GM12878 (cell line): ENCODE measurements around the gene BAG1. TPM values are rescaled to one million over a fixed set of nuclear protein-coding genes. Genes with fewer than 3 reads are reported as not detected.

ENCODE experiments used
- ATAC-seq: fragments of 200-7000 bp; cut with Tn5 transposase; 3 replicates; pipeline ENCODE4 v1.9.1; 2020; ENCODE audit warnings: mild to moderate bottlenecking, moderate library complexity
- BruUV-seq: library from RNA; stranded (reverse); fragments of 400-500 nt; replicated peaks from 2 replicates; lab custom pipeline; 2021; lab: Mats Ljungman, UMichigan
- CTCF ChIA-PET: fragments of 300-600 bp; sonication (Branson Sonifier 250); formaldehyde crosslinking; extraction: SDS; loops from one replicate; lab custom pipeline; 2021; ENCODE audit warnings: inconsistent platforms; lab: Yijun Ruan, JAX
- POLR2A ChIA-PET: fragments of 350-600 bp; formaldehyde crosslinking; extraction: SDS; loops from one replicate; lab custom pipeline; 2021; ENCODE audit warnings: inconsistent platforms; lab: Charles Lee
- RAD21 ChIA-PET: fragments of 300-600 bp; sonication (Branson Sonifier 250); formaldehyde crosslinking; loops from one replicate; lab custom pipeline; 2023; ENCODE audit warnings: antibody characterized with exemption; ENCODE audit not compliant: unreplicated experiment; lab: Charles Lee
- SMC1A ChIA-PET: fragments of 300-600 bp; sonication (Branson Sonifier 250); formaldehyde crosslinking; loops from one replicate; lab custom pipeline; 2023; ENCODE audit not compliant: unreplicated experiment, uncharacterized antibody; lab: Charles Lee
- DNase-seq: peaks from one replicate; pipeline ENCODE4 v3.0.0-alpha.2; 2011; ENCODE audit warnings: low read depth, low spot score
- FAIRE-seq: peaks from 3 replicates; lab custom pipeline; 2011; peaks lifted over from hg19 to GRCh38; lab: Jason Lieb, UNC
- H2AFZ ChIP-seq: 2 replicates; pipeline ENCODE4 v1.6.0; 2011; ENCODE audit warnings: low read depth, low read length, control low read depth; ENCODE audit not compliant: control insufficient read depth
- H3K27ac ChIP-seq: 2 replicates; pipeline ENCODE4 v1.5.1; 2011; ENCODE audit warnings: control low read depth; ENCODE audit not compliant: control insufficient read depth, insufficient read depth
- H3K27me3 ChIP-seq, 2 experiments: replicated peaks in 1 of 2; 2 replicates each; pipeline versions ENCODE4 v1.6.0 to v1.6.1; 2011; ENCODE audit warnings: low read length in 1 of 2; ENCODE audit not compliant: control insufficient read depth in 2 of 2, insufficient read depth in 2 of 2
- H3K36me3 ChIP-seq, 2 experiments: 2 replicates each; pipeline ENCODE4 v1.5.1; 2011; ENCODE audit warnings: low read length in 1 of 2; ENCODE audit not compliant: control insufficient read depth in 2 of 2, insufficient read depth in 2 of 2
- H3K4me1 ChIP-seq: 2 replicates; pipeline ENCODE4 v1.6.1; 2011; ENCODE audit warnings: mild to moderate bottlenecking, low read length, moderate library complexity, mixed read lengths; ENCODE audit not compliant: control insufficient read depth, insufficient read depth
- H3K4me2 ChIP-seq: 2 replicates; pipeline ENCODE4 v1.6.0; 2011; ENCODE audit warnings: control low read depth; ENCODE audit not compliant: control insufficient read depth, insufficient read depth
- H3K4me3 ChIP-seq: fragments of 200-600 bp; sonication (generic); 2 replicates; pipeline ENCODE4 v1.5.1; 2016
- H3K79me2 ChIP-seq: 2 replicates; pipeline ENCODE4 v1.6.0; 2011; ENCODE audit warnings: low read length; ENCODE audit not compliant: control insufficient read depth, insufficient read depth
- H3K9ac ChIP-seq: 2 replicates; pipeline ENCODE4 v1.8.0; 2011; ENCODE audit warnings: low read length, control low read depth, mixed read lengths; ENCODE audit not compliant: control insufficient read depth, insufficient read depth
- H3K9me3 ChIP-seq: replicated peaks from 3 replicates; pipeline ENCODE4 v1.5.1; 2011; ENCODE audit warnings: mild to moderate bottlenecking, low read length; ENCODE audit not compliant: control insufficient read depth, insufficient read depth
- H4K20me1 ChIP-seq: 2 replicates; pipeline ENCODE4 v1.6.0; 2011; ENCODE audit not compliant: control insufficient read depth, insufficient read depth
- BRCA1 ChIP-seq: IDR thresholded peaks from 2 replicates; pipeline ENCODE4 v1.6.1; 2011; ENCODE audit warnings: low read depth, low read length, improper control_type of control experiment
- CBX3 ChIP-seq: fragments of 200-600 bp; sonication (generic); IDR thresholded peaks from 2 replicates; pipeline ENCODE4 v1.6.1; 2016; ENCODE audit warnings: low read depth, borderline replicate concordance
- CBX5 ChIP-seq: sonication (generic); IDR thresholded peaks from 2 replicates; pipeline ENCODE4 v1.6.1; 2016; ENCODE audit warnings: low read depth, moderate library complexity, mild to moderate bottlenecking, inconsistent platforms
- CEBPZ ChIP-seq: fragments of 150-350 bp; IDR thresholded peaks from 2 replicates; pipeline ENCODE4 v1.6.1; 2016; ENCODE audit warnings: low read depth, low read length
- CHD1 ChIP-seq: IDR thresholded peaks from 2 replicates; pipeline ENCODE4 v1.6.1; 2012; ENCODE audit warnings: low read depth, low read length, improper control_type of control experiment
- EED ChIP-seq: sonication (generic); IDR thresholded peaks from 2 replicates; pipeline ENCODE4 v1.6.1; 2016; ENCODE audit warnings: antibody characterized with exemption, low read depth
- EZH2 ChIP-seq: IDR thresholded peaks from 2 replicates; pipeline ENCODE4 v1.6.1; 2012; ENCODE audit warnings: low read depth, mild to moderate bottlenecking, control low read depth, inconsistent platforms, low read length, borderline replicate concordance; ENCODE audit not compliant: control insufficient read depth
- MYB ChIP-seq: fragments of 150-350 bp; IDR thresholded peaks from 2 replicates; pipeline ENCODE4 v1.6.1; 2014; ENCODE audit warnings: mild to moderate bottlenecking, low read depth, low read length, borderline replicate concordance
- NFYA ChIP-seq: IDR thresholded peaks from 2 replicates; pipeline ENCODE4 v1.6.1; 2011; ENCODE audit warnings: low read depth, mild to moderate bottlenecking, low read length, improper control_type of control experiment, borderline replicate concordance
- NR2C1 ChIP-seq: fragments of 450-650 bp; IDR thresholded peaks from 2 replicates; pipeline ENCODE4 v1.6.1; 2017; ENCODE audit warnings: antibody characterized with exemption, mild to moderate bottlenecking, moderate library complexity
- POLR2AphosphoS2 ChIP-seq: IDR thresholded peaks from 2 replicates; pipeline ENCODE4 v1.6.1; 2011; ENCODE audit warnings: low read depth, mild to moderate bottlenecking, low read length, improper control_type of control experiment, moderate library complexity
- POLR2AphosphoS5 ChIP-seq: IDR thresholded peaks from 2 replicates; pipeline ENCODE4 v1.6.1; 2011; ENCODE audit warnings: mild to moderate bottlenecking, low read length, inconsistent platforms
- RELA ChIP-seq: fragments of 450-650 bp; IDR thresholded peaks from 2 replicates; pipeline ENCODE4 v1.8.0; 2014; ENCODE audit warnings: borderline replicate concordance; ENCODE audit not compliant: partially characterized antibody
- SIN3A ChIP-seq: IDR thresholded peaks from 2 replicates; pipeline ENCODE4 v1.6.1; 2012; ENCODE audit warnings: low read depth, low read length, improper control_type of control experiment
- SPI1 ChIP-seq: IDR thresholded peaks from 2 replicates; pipeline ENCODE4 v1.6.1; 2011; ENCODE audit warnings: low read depth, mild to moderate bottlenecking, low read length, moderate library complexity, borderline replicate concordance; ENCODE audit not compliant: insufficient read depth
- WGBS: methylation state at CpG from one replicate; pipeline ENCODE4 v1.1.6; 2016; ENCODE audit warnings: low lambda C conversion rate; ENCODE audit not compliant: insufficient replicate concordance, insufficient coverage; ENCODE audit errors: missing lambda C conversion rate; 5-methylcytosine and 5-hydroxymethylcytosine counted together
- in situ Hi-C: fragments of 300-500 bp; cut with MboI; formaldehyde crosslinking; loops from 9 replicates; pipeline ENCODE4 v1.14.3; 2018; ENCODE audit warnings: mixed read lengths
- intact Hi-C: fragments of 100-400 bp; cut with micrococcal nuclease; formaldehyde crosslinking; loops from one replicate; pipeline ENCODE4 v1.14.2; 2022; ENCODE audit not compliant: unreplicated experiment
- polyA plus RNA-seq, 11 experiments: library from polyadenylated mRNA; depleted of rRNA in 4 of 11; unstranded in 6 of 11; stranded (reverse) in 5 of 11; fragments of >200 nt; fragmentation: Nextera tagmentation in 4 of 11; fragmentation: Illumina TruSeq in 1 of 11; extraction: Ambion mirVana in 4 of 11; extraction: Trizol in 1 of 11; gene quantifications; 1 replicate in 1 of 11; 2 replicates in 10 of 11; pipeline versions ENCODE4 v1.2.1 to v1.2.3, GENCODE V29; 2011 to 2016; ENCODE audit warnings: inconsistent platforms in 2 of 11, missing spikeins in 2 of 11, low read depth in 1 of 11
- total RNA-seq, 4 experiments: library from RNA; depleted of rRNA in 3 of 4; stranded (reverse); fragments of >200 nt in 3 of 4; fragmentation: Illumina TruSeq in 1 of 4; extraction: Trizol in 1 of 4; gene quantifications; 2 replicates each; pipeline versions ENCODE4 v1.2.1 to v1.2.3, GENCODE V29; 2013 to 2021
- TF ChIP-seq, protein P1 (sequence below): fragments of 450-650 bp; IDR thresholded peaks from 2 replicates; pipeline ENCODE4 v1.6.1; 2017; ENCODE audit warnings: borderline replicate concordance

The BAG1 gene
- total and polyA plus RNA-seq, 10 of the 15 experiments (the other 5 are each of a cell fraction or from before 2014, with no cell fraction given), result 11.6 to 135 (median 68.9) TPM

- no peak for TF ChIP-seq CEBPZ
- TF ChIP-seq CBX3, result no peak
- no peak for TF ChIP-seq POLR2AphosphoS5
- no peak for TF ChIP-seq MYB
- TF ChIP-seq SIN3A, result no peak
- TF ChIP-seq POLR2AphosphoS2, result no peak
- TF ChIP-seq CBX5, result no peak
Measured at GRCh38 chr9:33242609-33243134, 21.8 kb downstream of the BAG1 start (continued).

- Histone ChIP-seq H3K4me2 (no peak overlapping the region), H3K27ac (no peak overlapping the region), H3K79me2 (no peaks in the 10 kb centered on the region), H3K4me3 (no peak overlapping the region), H3K27me3 (0 out of 4 replicates have a peak, but pooled peaks cover 0 to under 1% of the 10 kb centered on the region in 2 experiments), H3K4me1 (no peaks in the 10 kb centered on the region), H4K20me1 (no peaks in the 10 kb centered on the region), H2AFZ (no peak overlapping the region), H3K9ac (no peak overlapping the region), H3K9me3 (no peaks in the 10 kb centered on the region), H3K36me3 (no peaks in the 10 kb centered on the region)
- in situ Hi-C loops (no loop called here), intact Hi-C loops (no loop called here)
- no TSS peak for BruUV-seq
- ChIA-PET SMC1A (interaction anchor here (1.3 kb wide), 1 partner anchor 15 kb away, joined by 4 read pairs; no protein-coding TSS in a partner anchor), CTCF (no interaction called here), POLR2A (no interaction called here), RAD21 (no interaction called here)
- no peak for ATAC-seq
- no peak for TF ChIP-seq EED
- TF ChIP-seq NR2C1, result no peak
- TF ChIP-seq RELA, result no peak
- no peak for TF ChIP-seq EZH2
- TF ChIP-seq SPI1, result no peak
- TF ChIP-seq, protein P1, sequence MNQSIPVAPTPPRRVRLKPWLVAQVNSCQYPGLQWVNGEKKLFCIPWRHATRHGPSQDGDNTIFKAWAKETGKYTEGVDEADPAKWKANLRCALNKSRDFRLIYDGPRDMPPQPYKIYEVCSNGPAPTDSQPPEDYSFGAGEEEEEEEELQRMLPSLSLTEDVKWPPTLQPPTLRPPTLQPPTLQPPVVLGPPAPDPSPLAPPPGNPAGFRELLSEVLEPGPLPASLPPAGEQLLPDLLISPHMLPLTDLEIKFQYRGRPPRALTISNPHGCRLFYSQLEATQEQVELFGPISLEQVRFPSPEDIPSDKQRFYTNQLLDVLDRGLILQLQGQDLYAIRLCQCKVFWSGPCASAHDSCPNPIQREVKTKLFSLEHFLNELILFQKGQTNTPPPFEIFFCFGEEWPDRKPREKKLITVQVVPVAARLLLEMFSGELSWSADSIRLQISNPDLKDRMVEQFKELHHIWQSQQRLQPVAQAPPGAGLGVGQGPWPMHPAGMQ, result no peak
- no peak for TF ChIP-seq CHD1
- TF ChIP-seq NFYA, result no peak
- no peak for TF ChIP-seq MYB
- TF ChIP-seq BRCA1, result no peak
- DNase-seq, result no peak
- FAIRE-seq, result no peak
- WGBS, result 30% methylated on average over 5 of the region's 5 CpGs
Measured at GRCh38 chr9:33241298-33241697, 23.2 kb downstream of the BAG1 start.
